HG03342 (cell line): ENCODE data around the gene ARL14EP.

ENCODE experiments used
- ATAC-seq: cut with Tn5 transposase; IDR thresholded peaks from one replicate; pipeline ENCODE4 v1.9.1; 2021; ENCODE audit warnings: mild to moderate bottlenecking, moderate library complexity; ENCODE audit not compliant: unreplicated experiment

The ARL14EP gene

DNA sequence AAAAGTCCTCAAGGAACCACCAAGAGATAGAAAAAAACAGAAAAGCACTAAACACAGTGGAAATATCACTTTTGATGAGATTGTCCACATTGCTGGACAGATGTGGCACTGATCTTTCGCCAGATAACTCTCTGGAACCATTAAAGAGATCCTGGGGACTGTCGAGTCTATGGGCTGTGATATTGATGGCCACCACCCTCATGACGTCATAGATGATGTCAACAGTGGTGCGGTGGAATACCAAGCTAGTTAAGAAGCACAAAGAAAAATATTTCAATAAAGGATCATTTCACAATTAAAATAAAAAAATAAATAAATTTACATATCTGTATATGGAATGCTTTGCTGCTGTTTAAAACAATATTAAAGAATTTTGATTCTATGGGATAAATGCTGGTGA is 45.5 kb downstream of the ARL14EP start:
- no peak for ATAC-seq

DNA sequence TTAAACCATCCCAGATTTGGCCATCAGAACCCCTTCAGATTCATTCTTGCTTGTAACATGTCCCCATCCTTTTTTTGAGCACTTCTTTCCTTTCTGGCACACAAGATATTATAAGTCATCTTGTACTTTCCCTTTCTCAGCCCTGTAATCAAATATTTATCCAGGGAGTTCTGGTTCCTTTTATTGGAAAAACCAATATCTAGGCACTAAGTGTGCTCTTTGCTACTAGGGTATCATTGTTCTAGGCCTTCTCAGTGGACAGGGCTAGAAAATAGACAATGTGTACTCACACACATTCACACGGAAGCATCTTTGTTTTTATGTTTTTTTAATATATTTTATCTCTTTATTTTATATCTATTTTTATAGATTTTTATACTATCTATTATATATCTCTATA is 47.3 kb downstream of the ARL14EP start:
- no peak for ATAC-seq

- ATAC-seq = no peak
Measured at GRCh38 chr11:30377347-30377746, 54.4 kb downstream of the ARL14EP start.

DNA sequence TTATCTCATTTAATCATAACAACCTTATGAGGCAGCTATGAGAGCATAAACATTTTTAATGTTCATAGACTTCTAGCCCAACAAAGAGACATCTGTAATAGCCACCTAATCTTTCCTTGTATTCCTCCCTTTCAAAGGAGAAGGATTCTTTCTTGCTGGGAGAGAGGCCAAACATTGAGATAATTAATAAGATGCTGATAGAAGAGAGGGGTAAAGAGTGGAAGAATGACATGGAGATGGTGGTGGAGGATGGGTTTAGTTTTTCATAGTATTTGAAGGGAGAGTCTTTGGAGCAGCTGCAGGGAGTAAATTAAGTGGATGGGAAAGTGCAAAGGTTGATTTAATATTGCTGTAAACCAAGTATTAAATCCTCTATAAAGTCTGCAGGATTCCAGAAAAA is 57.9 kb downstream of the ARL14EP start:
- no peak for ATAC-seq

DNA sequence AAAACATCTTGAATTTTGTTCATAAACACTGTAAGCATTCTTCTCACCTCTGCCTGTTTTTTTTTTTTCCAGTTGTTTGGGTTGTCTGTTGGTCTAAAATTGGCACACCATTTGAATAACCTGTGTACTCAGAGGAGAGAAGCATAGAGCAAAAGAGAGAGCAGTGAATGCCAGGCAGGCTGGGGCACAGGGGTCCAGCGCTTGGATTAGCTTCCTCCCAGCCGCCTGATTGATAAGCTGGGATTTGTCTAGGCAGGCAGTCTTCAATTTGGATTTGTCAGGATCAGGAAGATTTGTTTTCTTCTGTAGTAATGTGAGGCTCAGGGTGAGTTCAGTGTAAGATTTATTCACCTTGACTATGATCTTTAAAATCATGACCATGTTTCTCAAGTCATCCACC is 59.0 kb downstream of the ARL14EP start:
- ATAC-seq = no peak
